ENCODE data around the gene RCBTB2.

The RCBTB2 gene

GRCh38 chr13:48492470-48493065, 40.3 kb downstream of the RCBTB2 start:
- no peak for TF ChIP-seq CTCF (IDR thresholded peaks at IDR 0.05; ENCODE audit: low read depth, low read length)

GRCh38 chr13:48492096-48492440, 40.8 kb downstream of the RCBTB2 start:
- no peak for TF ChIP-seq CTCF (IDR thresholded peaks at IDR 0.05; ENCODE audit: low read depth, low read length)
- no peak overlapping the region for H3K4me3 ChIP-seq (ENCODE audit: low read depth, low read length)

More at GRCh38 chr13:48492470-48493065, 40.3 kb downstream of the RCBTB2 start:
- no peak overlapping the region for H3K4me3 ChIP-seq (ENCODE audit: low read depth, low read length)

- no peak for TF ChIP-seq CTCF (IDR thresholded peaks at IDR 0.05; ENCODE audit: low read depth, low read length)
- no peak overlapping the region for H3K4me3 ChIP-seq (ENCODE audit: low read depth, low read length)
These were observed 41.3 kb downstream of the RCBTB2 start for GRCh38 chr13:48491423-48492095.

GRCh38 chr13:48490241-48490640, 42.6 kb downstream of the RCBTB2 start:
- no peak overlapping the region for H3K4me3 ChIP-seq (ENCODE audit: low read depth, low read length)
- TF ChIP-seq CTCF (IDR thresholded peaks at IDR 0.05; ENCODE audit: low read depth, low read length), result no peak

- no peak for TF ChIP-seq CTCF (IDR thresholded peaks at IDR 0.05; ENCODE audit: low read depth, low read length)
These were observed 43.2 kb downstream of the RCBTB2 start for GRCh38 chr13:48489666-48490065.

GRCh38 chr13:48488995-48489394, 43.9 kb downstream of the RCBTB2 start:
- no peak for TF ChIP-seq CTCF (IDR thresholded peaks at IDR 0.05; ENCODE audit: low read depth, low read length)
- no peak overlapping the region for H3K4me3 ChIP-seq (ENCODE audit: low read depth, low read length)

More at GRCh38 chr13:48489666-48490065, 43.2 kb downstream of the RCBTB2 start:
- no peak overlapping the region for H3K4me3 ChIP-seq (ENCODE audit: low read depth, low read length)

GRCh38 chr13:48487968-48488367, 44.9 kb downstream of the RCBTB2 start:
- no peak overlapping the region for H3K4me3 ChIP-seq (ENCODE audit: low read depth, low read length)

More at GRCh38 chr13:48487968-48488367, 44.9 kb downstream of the RCBTB2 start:
- TF ChIP-seq CTCF (IDR thresholded peaks at IDR 0.05; ENCODE audit: low read depth, low read length), result no peak
